GM23338 (cell line): ENCODE measurements around the gene PIGZ. TPM values are rescaled to one million over a fixed set of nuclear protein-coding genes. Genes with fewer than 3 reads are reported as not detected.

Experiments
- ATAC-seq: fragments of 200-7000 bp; cut with Tn5 transposase; 3 replicates; pipeline ENCODE4 v1.9.1; 2020
- DNase-seq: peaks from one replicate; pipeline ENCODE4 v3.0.0-alpha.2; 2015; ENCODE audit warnings: low spot score
- H2AFZ ChIP-seq: fragments of 200-600 bp; sonication (generic); 2 replicates; pipeline ENCODE4 v1.8.0; 2016; ENCODE audit warnings: antibody characterized with exemption, mild to moderate bottlenecking, moderate library complexity
- H3F3A ChIP-seq: fragments of 200-600 bp; sonication (generic); replicated peaks from 2 replicates; pipeline ENCODE4 v1.8.0; 2017; ENCODE audit warnings: antibody characterized with exemption, mixed run types, low read depth
- H3K27ac ChIP-seq: fragments of 200-600 bp; sonication (generic); 2 replicates; pipeline ENCODE4 v1.6.1; 2016; ENCODE audit warnings: low read depth
- H3K27me3 ChIP-seq: fragments of 200-600 bp; sonication (generic); 2 replicates; pipeline ENCODE4 v1.8.0; 2016; ENCODE audit warnings: mild to moderate bottlenecking, mixed run types, moderate library complexity; ENCODE audit not compliant: insufficient read depth
- H3K36me3 ChIP-seq: fragments of 200-600 bp; sonication (generic); 2 replicates; pipeline ENCODE4 v1.8.0; 2016; ENCODE audit warnings: mild to moderate bottlenecking; ENCODE audit not compliant: insufficient read depth
- H3K4me1 ChIP-seq: fragments of 200-600 bp; sonication (generic); 2 replicates; pipeline ENCODE4 v1.8.0; 2016; ENCODE audit warnings: mild to moderate bottlenecking, moderate library complexity; ENCODE audit not compliant: insufficient read depth
- H3K4me2 ChIP-seq: fragments of 200-600 bp; sonication (generic); 2 replicates; pipeline ENCODE4 v1.7.1; 2017; ENCODE audit warnings: mixed run types
- H3K4me3 ChIP-seq: fragments of 200-600 bp; sonication (generic); 2 replicates; pipeline ENCODE4 v1.6.1; 2016; ENCODE audit warnings: mixed run types
- H3K79me2 ChIP-seq: fragments of 200-600 bp; sonication (generic); replicated peaks from 2 replicates; pipeline ENCODE4 v1.8.0; 2017; ENCODE audit warnings: mild to moderate bottlenecking; ENCODE audit not compliant: insufficient read depth
- H3K9me2 ChIP-seq: fragments of 200-600 bp; sonication (generic); 2 replicates; pipeline ENCODE4 v1.8.0; 2017; ENCODE audit not compliant: insufficient read depth
- H4K20me1 ChIP-seq: fragments of 200-600 bp; sonication (generic); replicated peaks from 2 replicates; pipeline ENCODE4 v1.8.0; 2017; ENCODE audit warnings: mild to moderate bottlenecking; ENCODE audit not compliant: insufficient read depth
- H3K27ac Mint-ChIP-seq: 2 replicates; pipeline ENCODE4 v1.8.0; 2020; ENCODE audit warnings: inconsistent platforms, mild to moderate bottlenecking, moderate library complexity, mixed read lengths
- H3K27me3 Mint-ChIP-seq: 3 replicates; pipeline ENCODE4 v1.8.0; 2022; ENCODE audit warnings: low read depth, mild to moderate bottlenecking, moderate library complexity, mixed read lengths, inconsistent platforms; ENCODE audit not compliant: insufficient read depth, poor library complexity
- H3K36me3 Mint-ChIP-seq: 3 replicates; pipeline ENCODE4 v1.8.0; 2021; ENCODE audit warnings: low read depth, mild to moderate bottlenecking, inconsistent platforms, moderate library complexity, mixed read lengths
- H3K4me1 Mint-ChIP-seq: 3 replicates; pipeline ENCODE4 v1.8.0; 2020; ENCODE audit warnings: mild to moderate bottlenecking, inconsistent platforms, mixed read lengths
- H3K4me3 Mint-ChIP-seq: 3 replicates; pipeline ENCODE4 v1.8.0; 2021; ENCODE audit warnings: moderate library complexity, mild to moderate bottlenecking, inconsistent platforms, mixed read lengths
- H3K9me3 Mint-ChIP-seq: 3 replicates; pipeline ENCODE4 v1.8.0; 2020; ENCODE audit warnings: moderate library complexity, mild to moderate bottlenecking, inconsistent platforms, mixed read lengths
- EZH2 ChIP-seq: fragments of 200-600 bp; sonication (generic); IDR thresholded peaks from one replicate; pipeline ENCODE4 v1.8.0; 2017; ENCODE audit warnings: antibody characterized with exemption, mild to moderate bottlenecking, low read depth; ENCODE audit not compliant: unreplicated experiment
- EZH2phosphoT487 ChIP-seq: fragments of 200-600 bp; sonication (generic); IDR thresholded peaks from one replicate; pipeline ENCODE4 v1.8.1; 2018; ENCODE audit warnings: antibody characterized with exemption; ENCODE audit not compliant: unreplicated experiment
- POLR2AphosphoS5 ChIP-seq: IDR thresholded peaks from 2 replicates; pipeline ENCODE4 v1.6.1; 2016; ENCODE audit warnings: antibody characterized with exemption, low read depth
- ZNF462 ChIP-seq: fragments of 250-450 bp; sonication (Bioruptor Pico); IDR thresholded peaks from 2 replicates; pipeline ENCODE4 v1.5.0; 2020; ENCODE audit warnings: mild to moderate bottlenecking, moderate library complexity
- polyA plus RNA-seq: library from polyadenylated mRNA; unstranded; fragments of >200 nt; fragmentation: Nextera tagmentation; extraction: Ambion mirVana; gene quantifications from 2 replicates; pipeline ENCODE4 v1.2.1, GENCODE V29; 2016
- total RNA-seq: library from RNA; depleted of rRNA; stranded (reverse); fragments of >200 nt; shearing (Covaris generic); gene quantifications from 2 replicates; pipeline ENCODE4 v1.2.3, GENCODE V29; 2014

PIGZ gene
- total and polyA plus RNA-seq, 2 experiments from 2014 or later: 0.16 TPM; not detected in 1

GRCh38 chr3:196969134-196969659 is 564 bp upstream of the PIGZ start:
- Mint-ChIP-seq H3K4me1 (peaks cover 8% of the 10 kb centered on the region; the same call in 2 of the 3 replicates), H3K27ac (no peak overlapping the region), H3K4me3 (peak overlapping the region; percentile 48; the same call in 1 of the 3 replicates), H3K9me3 (peaks cover 23% of the 10 kb centered on the region), H3K36me3 (peaks cover 8% of the 10 kb centered on the region), H3K27me3 (peaks cover 56% of the 10 kb centered on the region)
- ATAC-seq (peak; percentile 7; the same call in 2 of the 3 replicates), DNase-seq (peak; percentile 43)
- no peaks in the 10 kb centered on the region for H3K79me2 ChIP-seq
- H4K20me1 ChIP-seq: no peaks in the 10 kb centered on the region
- H3K36me3 ChIP-seq: no peaks in the 10 kb centered on the region
- no peaks in the 10 kb centered on the region; the same call in 1 of the 2 replicates for H3K4me1 ChIP-seq
- peak overlapping the region; percentile 96; the same call in 1 of the 2 replicates for H2AFZ ChIP-seq
- H3K27ac ChIP-seq: no peak overlapping the region
- peak overlapping the region; percentile 86 for H3K4me2 ChIP-seq
- H3K9me2 ChIP-seq: no peaks in the 10 kb centered on the region
- peak overlapping the region; percentile 64 for H3K4me3 ChIP-seq
- H3K27me3 ChIP-seq: peaks cover 78% of the 10 kb centered on the region
- TF ChIP-seq POLR2AphosphoS5 (no peak), EZH2 (peak; percentile 94), EZH2phosphoT487 (peak; percentile 95)
- 0 out of 2 replicates have a peak, but pooled peaks cover 6% of the 10 kb centered on the region for H3F3A ChIP-seq

GRCh38 chr3:196967412-196968232 is 1.0 kb downstream of the PIGZ start:
- H2AFZ ChIP-seq: peak overlapping the region; percentile 95
- peak overlapping the region; percentile 54 for H3K4me3 ChIP-seq
- no peaks in the 10 kb centered on the region for H3K9me2 ChIP-seq
- no peak overlapping the region for H3K27ac Mint-ChIP-seq
- H3K27me3 Mint-ChIP-seq: peaks cover 56% of the 10 kb centered on the region
- 0 out of 2 replicates have a peak, but pooled peaks cover 6% of the 10 kb centered on the region for H3F3A ChIP-seq
- H3K79me2 ChIP-seq: no peaks in the 10 kb centered on the region
- peak; percentile 86 for TF ChIP-seq EZH2
- peak; percentile 55 for TF ChIP-seq EZH2phosphoT487
- TF ChIP-seq ZNF462 (CRISPR knock-in tag): no peak
- TF ChIP-seq POLR2AphosphoS5: no peak
- H3K27ac ChIP-seq: no peak overlapping the region
- no peaks in the 10 kb centered on the region for H4K20me1 ChIP-seq
- peak; percentile 50 for DNase-seq
- peaks cover 17% of the 10 kb centered on the region for H3K9me3 Mint-ChIP-seq
- H3K36me3 ChIP-seq: no peaks in the 10 kb centered on the region
- peaks cover 8% of the 10 kb centered on the region for H3K36me3 Mint-ChIP-seq
- peak overlapping the region; percentile 81 for H3K4me2 ChIP-seq
- peaks cover 83% of the 10 kb centered on the region for H3K27me3 ChIP-seq
- ATAC-seq: peak; percentile 10
- H3K4me3 Mint-ChIP-seq: peak overlapping the region; percentile 71
- peaks cover 8% of the 10 kb centered on the region; the same call in 2 of the 3 replicates for H3K4me1 Mint-ChIP-seq
- no peaks in the 10 kb centered on the region; the same call in 1 of the 2 replicates for H3K4me1 ChIP-seq
